Measurements from ENCODE around the gene ATXN1.
A peak's percentile ranks its signal among the peaks of the same experiment; 100 is the strongest.

The ATXN1 gene

GRCh38 chr6:16767765-16768476 lies 6.7 kb upstream of the ATXN1 start (continued):
- TF ChIP-seq ZNF311 (tag by site-specific recombination; IDR thresholded peaks at IDR 0.05; ENCODE audit: borderline replicate concordance): no peak
- no peak for TF ChIP-seq ZNF747 (tag by site-specific recombination; IDR thresholded peaks at IDR 0.05)
- no peak for TF ChIP-seq PRDM4 (tag by site-specific recombination; IDR thresholded peaks at IDR 0.05)
- peak; percentile 14; the same call in 1 of the 2 replicates for TF ChIP-seq KLF10 (tag by site-specific recombination; IDR thresholded peaks at IDR 0.05)
- TF ChIP-seq ZBTB8A (tag by site-specific recombination; IDR thresholded peaks at IDR 0.05): peak; percentile 36; the same call in 1 of the 2 replicates
- TF ChIP-seq ZNF37A (tag by site-specific recombination; IDR thresholded peaks at IDR 0.05): no peak
- no peak for TF ChIP-seq ZNF433 (tag by site-specific recombination; IDR thresholded peaks at IDR 0.05; ENCODE audit: low read depth)
- TF ChIP-seq HIC1 (tag by site-specific recombination; IDR thresholded peaks at IDR 0.05): no peak
- no peak for TF ChIP-seq ZNF214 (tag by site-specific recombination; IDR thresholded peaks at IDR 0.05; ENCODE audit: borderline replicate concordance)
- no peak for TF ChIP-seq ZNF785 (tag by site-specific recombination; IDR thresholded peaks at IDR 0.05)
- peak; percentile 61; the same call in 1 of the 2 replicates for TF ChIP-seq ZNF10 (tag by site-specific recombination; IDR thresholded peaks at IDR 0.05)
- no peak for TF ChIP-seq ZNF354C (tag by site-specific recombination; IDR thresholded peaks at IDR 0.05; ENCODE audit: borderline replicate concordance, low read depth)
- TF ChIP-seq PRDM6 (tag by site-specific recombination; IDR thresholded peaks at IDR 0.05): peak; percentile 33; the same call in 1 of the 2 replicates
- no peak for TF ChIP-seq ZNF362 (tag by site-specific recombination; IDR thresholded peaks at IDR 0.05)
- TF ChIP-seq ZNF549 (tag by site-specific recombination; IDR thresholded peaks at IDR 0.05): no peak
- TF ChIP-seq ZNF76 (tag by site-specific recombination; IDR thresholded peaks at IDR 0.05; ENCODE audit: borderline replicate concordance, low read depth): no peak
- TF ChIP-seq ZNF302 (tag by site-specific recombination; IDR thresholded peaks at IDR 0.05; ENCODE audit: low read depth): no peak
- TF ChIP-seq ZNF223 (tag by site-specific recombination; IDR thresholded peaks at IDR 0.05): no peak
- TF ChIP-seq BCL11A (tag by site-specific recombination; IDR thresholded peaks at IDR 0.05; ENCODE audit: low read depth): no peak
- TF ChIP-seq ZIC2 (tag by site-specific recombination; IDR thresholded peaks at IDR 0.05): no peak
- TF ChIP-seq ZNF792 (tag by site-specific recombination; IDR thresholded peaks at IDR 0.05): no peak
- no peak for TF ChIP-seq ZNF324 (tag by site-specific recombination; IDR thresholded peaks at IDR 0.05)
- TF ChIP-seq TSHZ1 (tag by site-specific recombination; IDR thresholded peaks at IDR 0.05; ENCODE audit: borderline replicate concordance): no peak
- TF ChIP-seq ZNF202 (tag by site-specific recombination; IDR thresholded peaks at IDR 0.05; ENCODE audit: borderline replicate concordance): no peak
- no peak for TF ChIP-seq ZNF404 (tag by site-specific recombination; IDR thresholded peaks at IDR 0.05)
- no peak for TF ChIP-seq ZSCAN18 (tag by site-specific recombination; IDR thresholded peaks at IDR 0.05)
- TF ChIP-seq FEZF1 (tag by site-specific recombination; IDR thresholded peaks at IDR 0.05): peak; percentile 18; the same call in 1 of the 2 replicates
- TF ChIP-seq ZNF596 (tag by site-specific recombination; IDR thresholded peaks at IDR 0.05): no peak
